Activated naive CD4-positive, alpha-beta T cell treated with anti-CD3 and anti-CD28 coated beads, Interleukin-2, amount 50 U/mL, for 24 hours (primary cell): ENCODE data around the gene FBXO3.
"Not testable (repeated sequence)": the region's sequence is repeated elsewhere in the genome, so short reads cannot be mapped to it uniquely, and the experiment has no call there.

Experiments used
- H3K27ac Mint-ChIP-seq: one replicate; pipeline ENCODE4 v1.8.0; 2021; ENCODE audit warnings: mild to moderate bottlenecking, mixed read lengths
- H3K27me3 Mint-ChIP-seq: one replicate; pipeline ENCODE4 v1.8.0; 2021; ENCODE audit warnings: mixed read lengths
- H3K36me3 Mint-ChIP-seq: one replicate; pipeline ENCODE4 v1.8.0; 2021; ENCODE audit warnings: mixed read lengths
- H3K4me1 Mint-ChIP-seq: one replicate; pipeline ENCODE4 v1.8.0; 2021; ENCODE audit warnings: mixed read lengths
- H3K4me3 Mint-ChIP-seq: one replicate; pipeline ENCODE4 v1.8.0; 2021; ENCODE audit warnings: mild to moderate bottlenecking, mixed read lengths
- H3K9me3 Mint-ChIP-seq: one replicate; pipeline ENCODE4 v1.8.0; 2021; ENCODE audit warnings: mixed read lengths

FBXO3 gene, protein sequence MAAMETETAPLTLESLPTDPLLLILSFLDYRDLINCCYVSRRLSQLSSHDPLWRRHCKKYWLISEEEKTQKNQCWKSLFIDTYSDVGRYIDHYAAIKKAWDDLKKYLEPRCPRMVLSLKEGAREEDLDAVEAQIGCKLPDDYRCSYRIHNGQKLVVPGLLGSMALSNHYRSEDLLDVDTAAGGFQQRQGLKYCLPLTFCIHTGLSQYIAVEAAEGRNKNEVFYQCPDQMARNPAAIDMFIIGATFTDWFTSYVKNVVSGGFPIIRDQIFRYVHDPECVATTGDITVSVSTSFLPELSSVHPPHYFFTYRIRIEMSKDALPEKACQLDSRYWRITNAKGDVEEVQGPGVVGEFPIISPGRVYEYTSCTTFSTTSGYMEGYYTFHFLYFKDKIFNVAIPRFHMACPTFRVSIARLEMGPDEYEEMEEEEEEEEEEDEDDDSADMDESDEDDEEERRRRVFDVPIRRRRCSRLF

DNA sequence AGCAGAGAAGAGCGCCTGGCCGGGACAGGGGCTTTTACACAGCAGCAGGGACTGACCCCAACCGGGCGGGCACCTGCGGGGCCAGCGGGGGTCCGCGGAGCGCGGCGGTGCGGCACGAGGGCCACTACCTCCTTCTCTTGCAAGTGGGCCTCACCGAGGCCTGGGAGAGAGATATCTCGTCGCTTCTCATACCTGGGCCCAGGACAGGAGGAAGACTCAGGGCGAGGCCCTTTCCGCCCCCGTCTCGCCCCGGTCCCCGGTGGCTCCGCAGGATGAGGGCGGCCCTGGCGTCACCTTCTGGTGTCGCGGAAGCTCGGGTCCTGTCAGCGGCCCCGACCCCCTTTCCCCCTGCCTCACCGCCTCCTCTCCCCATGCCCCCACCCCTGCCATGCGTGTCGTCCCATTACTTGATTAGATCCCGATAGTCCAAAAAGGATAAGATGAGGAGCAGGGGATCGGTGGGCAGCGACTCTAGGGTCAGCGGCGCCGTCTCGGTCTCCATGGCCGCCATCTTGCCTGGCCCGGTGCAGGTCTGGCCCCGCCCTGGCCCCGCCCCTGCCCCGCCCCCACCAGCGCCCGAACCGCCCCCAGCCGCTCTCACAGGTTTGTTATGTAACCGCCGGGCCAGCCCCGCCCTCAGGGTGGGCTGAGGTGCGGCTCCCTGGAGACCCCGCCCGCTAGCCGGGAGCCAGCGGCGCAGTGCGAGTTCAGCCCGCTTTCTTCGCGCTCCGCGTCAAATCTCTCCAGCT is at the start of gene FBXO3:
Gene FBXO3, minus strand, starts transcription at position 534 of the 749 bp plus-strand sequence. Its CDS starts 23 bp downstream, at position 511.
- peak within 1 kb of the TSS; percentile 85 for H3K27ac Mint-ChIP-seq

DNA sequence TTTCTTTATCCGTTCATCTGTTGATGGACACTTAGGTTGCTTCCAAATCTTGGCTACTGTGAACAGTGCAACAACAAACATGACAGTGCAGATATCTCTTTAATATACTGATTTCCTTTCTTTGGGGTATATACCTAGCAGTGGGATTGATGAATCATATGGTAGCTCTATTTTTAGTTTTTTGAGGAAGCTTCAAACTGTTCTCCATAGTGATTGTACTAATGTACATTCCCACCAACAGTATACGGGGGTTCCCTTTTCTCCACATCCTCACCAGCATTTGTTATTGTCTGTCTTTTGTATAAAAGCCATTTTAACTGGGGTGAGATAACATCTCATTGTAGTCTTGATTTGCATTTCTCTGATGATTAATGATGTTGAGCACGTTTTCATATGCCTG is 48.7 kb upstream of the FBXO3 start:
- not testable (repeated sequence) for H3K4me3 Mint-ChIP-seq
- H3K27me3 Mint-ChIP-seq = peaks cover 38% of the 10 kb centered on the region

More for the DNA sequence above, at the start of gene FBXO3:
- Mint-ChIP-seq H3K36me3 (no peaks in the 10 kb centered on the region), H3K4me3 (peak within 1 kb of the TSS; percentile 97), H3K4me1 (peaks cover 49% of the 10 kb centered on the region), H3K27me3 (peaks cover 3% of the 10 kb centered on the region), H3K9me3 (no peaks in the 10 kb centered on the region)

GRCh38 chr11:33819278-33820035 is 45.1 kb upstream of the FBXO3 start:
- Mint-ChIP-seq H3K4me3 (no peak overlapping the region), H3K36me3 (no peaks in the 10 kb centered on the region), H3K27me3 (peaks cover 19% of the 10 kb centered on the region), H3K4me1 (no peaks in the 10 kb centered on the region), H3K27ac (no peak overlapping the region), H3K9me3 (no peaks in the 10 kb centered on the region)

More for the DNA sequence above, 48.7 kb upstream of the FBXO3 start:
- not testable (repeated sequence) for H3K36me3 Mint-ChIP-seq, H3K27ac Mint-ChIP-seq, H3K4me1 Mint-ChIP-seq, H3K9me3 Mint-ChIP-seq

- Mint-ChIP-seq H3K4me3 (no peak overlapping the region), H3K27me3 (peaks cover 6% of the 10 kb centered on the region), H3K27ac (no peak overlapping the region), H3K9me3 (no peaks in the 10 kb centered on the region), H3K4me1 (no peaks in the 10 kb centered on the region), H3K36me3 (no peaks in the 10 kb centered on the region)
Observed at GRCh38 chr11:33808228-33808828, 34.0 kb upstream of the FBXO3 start.

- Mint-ChIP-seq H3K9me3 (no peaks in the 10 kb centered on the region), H3K27me3 (peaks cover 33% of the 10 kb centered on the region), H3K4me3 (no peak overlapping the region)
Observed at GRCh38 chr11:33804471-33804870, 30.2 kb upstream of the FBXO3 start.

GRCh38 chr11:33802194-33802950 is 28.1 kb upstream of the FBXO3 start:
- no peaks in the 10 kb centered on the region for H3K9me3 Mint-ChIP-seq
- H3K4me1 Mint-ChIP-seq = peaks cover 4% of the 10 kb centered on the region
- H3K36me3 Mint-ChIP-seq = no peaks in the 10 kb centered on the region
- H3K27ac Mint-ChIP-seq = no peak overlapping the region
- H3K27me3 Mint-ChIP-seq = peaks cover 41% of the 10 kb centered on the region
- H3K4me3 Mint-ChIP-seq = no peak overlapping the region

More at GRCh38 chr11:33804471-33804870, 30.2 kb upstream of the FBXO3 start:
- peaks cover 4% of the 10 kb centered on the region for H3K4me1 Mint-ChIP-seq
- no peaks in the 10 kb centered on the region for H3K36me3 Mint-ChIP-seq
- no peak overlapping the region for H3K27ac Mint-ChIP-seq

DNA sequence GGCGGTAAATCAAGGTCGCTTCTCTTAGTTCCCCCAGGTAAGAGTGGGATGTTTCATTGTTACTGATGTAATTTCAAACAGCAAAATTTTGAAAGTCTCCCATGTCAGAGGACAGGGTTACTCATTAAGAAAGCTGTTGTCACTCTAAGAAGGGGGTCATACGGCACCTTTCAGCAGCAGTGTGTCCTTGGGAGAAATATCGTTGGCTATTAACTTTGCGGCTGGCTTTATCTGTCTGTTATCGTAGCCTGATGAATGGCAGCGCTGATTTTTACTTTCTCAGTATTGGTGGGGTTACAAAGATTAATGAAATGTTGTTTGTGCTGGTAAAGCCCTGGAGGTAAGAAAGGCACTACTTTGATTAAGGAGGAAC is 27.5 kb upstream of the FBXO3 start:
- Mint-ChIP-seq H3K4me3 (no peak overlapping the region), H3K9me3 (no peaks in the 10 kb centered on the region), H3K27ac (no peak overlapping the region), H3K4me1 (peaks cover 4% of the 10 kb centered on the region), H3K27me3 (peaks cover 45% of the 10 kb centered on the region), H3K36me3 (no peaks in the 10 kb centered on the region)

DNA sequence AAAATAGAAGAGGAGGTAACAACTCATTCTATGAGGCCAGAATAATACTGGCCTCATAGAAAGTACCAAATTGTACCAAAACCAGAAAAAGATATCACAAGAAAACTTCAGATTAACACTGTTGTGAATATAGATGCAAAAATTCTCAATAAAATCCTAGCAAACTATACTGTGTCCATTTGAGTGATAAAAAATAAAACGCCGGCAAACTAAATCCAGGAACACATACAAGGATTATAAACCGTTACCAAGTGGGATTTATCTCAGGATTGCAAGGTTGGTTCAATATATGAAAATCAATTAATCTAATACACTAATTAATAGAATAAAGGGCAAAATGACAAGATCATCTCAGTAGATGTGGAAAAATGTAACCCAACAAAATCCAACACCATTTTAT is 23.6 kb upstream of the FBXO3 start:
- Mint-ChIP-seq H3K9me3 (no peaks in the 10 kb centered on the region), H3K27ac (no peak overlapping the region), H3K36me3 (no peaks in the 10 kb centered on the region), H3K27me3 (peaks cover 58% of the 10 kb centered on the region), H3K4me3 (no peak overlapping the region), H3K4me1 (peaks cover 4% of the 10 kb centered on the region)

DNA sequence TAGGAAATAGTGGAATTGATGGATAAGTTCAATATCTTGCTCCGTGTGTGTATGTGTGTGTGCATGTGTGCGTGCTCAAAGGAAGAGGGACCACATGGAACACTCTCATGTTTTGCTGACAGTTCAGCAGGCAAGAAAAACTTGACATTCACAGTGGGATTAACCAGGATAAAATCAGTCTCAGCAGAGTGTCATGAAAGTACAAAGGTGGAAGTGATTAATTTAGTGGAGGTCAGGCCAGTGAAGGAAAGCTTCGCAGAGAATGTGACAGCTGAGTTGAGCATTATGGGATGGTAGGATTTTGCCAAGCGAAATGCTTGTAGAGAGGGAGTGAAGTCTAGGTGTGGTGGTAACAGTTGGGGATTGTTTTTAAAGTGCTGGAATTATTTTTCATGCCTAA is 15.7 kb upstream of the FBXO3 start:
- H3K4me1 Mint-ChIP-seq = no peaks in the 10 kb centered on the region
- H3K9me3 Mint-ChIP-seq = no peaks in the 10 kb centered on the region
- peaks cover 32% of the 10 kb centered on the region for H3K27me3 Mint-ChIP-seq
- H3K36me3 Mint-ChIP-seq = no peaks in the 10 kb centered on the region
- H3K27ac Mint-ChIP-seq = no peak overlapping the region
- no peak overlapping the region for H3K4me3 Mint-ChIP-seq

DNA sequence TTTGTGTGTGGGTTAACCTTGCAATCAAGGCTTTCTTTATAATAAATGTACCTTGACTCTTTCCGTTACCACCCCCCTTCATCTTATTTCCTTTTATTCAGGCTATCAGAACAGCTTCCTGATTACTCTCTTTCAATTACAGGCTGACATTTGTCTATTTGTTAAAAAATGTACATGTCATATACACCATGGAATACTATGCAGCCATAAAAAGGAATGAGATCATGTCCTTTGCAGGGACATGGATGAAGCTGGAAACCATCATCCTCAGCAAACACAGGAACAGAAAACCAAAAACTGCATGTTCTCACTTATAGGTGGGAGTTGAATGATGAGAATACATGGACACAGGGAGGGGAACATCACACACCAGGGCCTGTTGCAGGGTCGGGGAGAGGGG is 13.8 kb upstream of the FBXO3 start:
- not testable (repeated sequence) for H3K36me3 Mint-ChIP-seq, H3K9me3 Mint-ChIP-seq, H3K4me3 Mint-ChIP-seq, H3K4me1 Mint-ChIP-seq, H3K27ac Mint-ChIP-seq
- H3K27me3 Mint-ChIP-seq = peaks cover 26% of the 10 kb centered on the region

GRCh38 chr11:33787076-33787475 is 12.8 kb upstream of the FBXO3 start:
- H3K4me1 Mint-ChIP-seq = no peaks in the 10 kb centered on the region
- no peaks in the 10 kb centered on the region for H3K36me3 Mint-ChIP-seq

DNA sequence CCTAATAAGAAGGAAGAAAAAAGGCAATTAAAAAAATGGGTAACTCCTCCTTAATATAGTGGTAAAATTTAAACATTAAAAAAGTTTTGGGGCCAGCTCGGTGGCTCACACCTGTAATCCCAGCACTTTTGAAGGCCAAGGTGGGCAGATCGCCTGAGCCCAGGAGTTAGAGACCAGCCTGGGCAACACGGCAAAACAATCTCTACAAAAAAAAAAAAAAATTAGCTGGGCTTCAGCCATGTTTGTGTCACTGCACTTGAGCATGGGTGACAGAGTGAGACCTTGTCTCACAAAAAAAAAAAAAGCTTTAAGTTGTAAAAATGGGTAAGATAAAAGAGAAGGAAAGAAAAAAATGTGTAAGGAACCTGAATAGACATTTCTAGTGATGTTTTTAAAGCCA is 11.3 kb upstream of the FBXO3 start:
- no peaks in the 10 kb centered on the region for H3K36me3 Mint-ChIP-seq
- H3K27ac Mint-ChIP-seq = no peak overlapping the region
- H3K9me3 Mint-ChIP-seq = no peaks in the 10 kb centered on the region
- H3K27me3 Mint-ChIP-seq = peaks cover 15% of the 10 kb centered on the region
- H3K4me3 Mint-ChIP-seq = no peak overlapping the region
- no peaks in the 10 kb centered on the region for H3K4me1 Mint-ChIP-seq

More at GRCh38 chr11:33787076-33787475, 12.8 kb upstream of the FBXO3 start:
- no peaks in the 10 kb centered on the region for H3K9me3 Mint-ChIP-seq
- H3K4me3 Mint-ChIP-seq = no peak overlapping the region
- no peak overlapping the region for H3K27ac Mint-ChIP-seq
- peaks cover 21% of the 10 kb centered on the region for H3K27me3 Mint-ChIP-seq

- no peak overlapping the region for H3K4me3 Mint-ChIP-seq
- peaks cover 8% of the 10 kb centered on the region for H3K27me3 Mint-ChIP-seq
- peaks cover 11% of the 10 kb centered on the region for H3K4me1 Mint-ChIP-seq
- H3K36me3 Mint-ChIP-seq = no peaks in the 10 kb centered on the region
- no peaks in the 10 kb centered on the region for H3K9me3 Mint-ChIP-seq
- no peak overlapping the region for H3K27ac Mint-ChIP-seq
Observed at GRCh38 chr11:33779849-33780528, 5.7 kb upstream of the FBXO3 start.

GRCh38 chr11:33778675-33779074 is 4.4 kb upstream of the FBXO3 start:
- H3K36me3 Mint-ChIP-seq = no peaks in the 10 kb centered on the region
- H3K27me3 Mint-ChIP-seq = peaks cover 8% of the 10 kb centered on the region
- peaks cover 16% of the 10 kb centered on the region for H3K4me1 Mint-ChIP-seq
- no peak overlapping the region for H3K27ac Mint-ChIP-seq
- no peak overlapping the region for H3K4me3 Mint-ChIP-seq
- no peaks in the 10 kb centered on the region for H3K9me3 Mint-ChIP-seq
